ENCODE data around the gene OR2W3.
A peak's percentile ranks its signal among the peaks of the same experiment; 100 is the strongest.
"Not testable (repeated sequence)": the region's sequence is repeated elsewhere in the genome, so short reads cannot be mapped to it uniquely, and the experiment has no call there.

Gene OR2W3

GRCh38 chr1:247933989-247934388, 38.6 kb downstream of the OR2W3 start:
- H3K4me3 ChIP-seq (IDR thresholded peaks at IDR 0.05; ENCODE audit: insufficient read depth, low read depth, low read length): no peak overlapping the region
- H3K27me3 ChIP-seq (ENCODE audit: insufficient read depth, low read depth): no peaks in the 10 kb centered on the region
- no peak overlapping the region for H3K9ac ChIP-seq
- TF ChIP-seq CTCF (conservative IDR thresholded peaks at IDR 0.05; ENCODE audit: low read depth, low read length): no peak
- H3K27ac ChIP-seq: no peak overlapping the region
- no peaks in the 10 kb centered on the region for H4K20me1 ChIP-seq (ENCODE audit: insufficient read depth)
- no peaks in the 10 kb centered on the region for H3K79me2 ChIP-seq (ENCODE audit: insufficient read depth, low read depth)
- H3K36me3 ChIP-seq (ENCODE audit: insufficient read depth): no peaks in the 10 kb centered on the region
- H3K4me2 ChIP-seq: no peak overlapping the region
- H2AFZ ChIP-seq (ENCODE audit: low read depth): no peak overlapping the region
- no peaks in the 10 kb centered on the region for H3K4me1 ChIP-seq (ENCODE audit: low read depth, poor library complexity, severe bottlenecking)

GRCh38 chr1:247935781-247936180, 40.4 kb downstream of the OR2W3 start:
- H3K4me2 ChIP-seq: no peak overlapping the region
- no peak overlapping the region for H3K9ac ChIP-seq
- no peak for TF ChIP-seq CTCF (conservative IDR thresholded peaks at IDR 0.05; ENCODE audit: low read depth, low read length)
- H3K4me3 ChIP-seq (IDR thresholded peaks at IDR 0.05; ENCODE audit: insufficient read depth, low read depth, low read length): no peak overlapping the region
- H3K27me3 ChIP-seq (ENCODE audit: insufficient read depth, low read depth): no peaks in the 10 kb centered on the region
- no peak overlapping the region for H3K27ac ChIP-seq
- H3K79me2 ChIP-seq (ENCODE audit: insufficient read depth, low read depth): no peaks in the 10 kb centered on the region
- no peaks in the 10 kb centered on the region for H3K36me3 ChIP-seq (ENCODE audit: insufficient read depth)
- H2AFZ ChIP-seq (ENCODE audit: low read depth): no peak overlapping the region
- no peaks in the 10 kb centered on the region for H4K20me1 ChIP-seq (ENCODE audit: insufficient read depth)
- H3K4me1 ChIP-seq (ENCODE audit: low read depth, poor library complexity, severe bottlenecking): no peaks in the 10 kb centered on the region

GRCh38 chr1:247936415-247936814, 41.0 kb downstream of the OR2W3 start:
- no peaks in the 10 kb centered on the region for H3K4me1 ChIP-seq (ENCODE audit: low read depth, poor library complexity, severe bottlenecking)
- H3K27ac ChIP-seq: no peak overlapping the region
- H3K36me3 ChIP-seq (ENCODE audit: insufficient read depth): no peaks in the 10 kb centered on the region
- no peaks in the 10 kb centered on the region for H3K79me2 ChIP-seq (ENCODE audit: insufficient read depth, low read depth)
- no peak overlapping the region for H3K4me3 ChIP-seq (IDR thresholded peaks at IDR 0.05; ENCODE audit: insufficient read depth, low read depth, low read length)
- no peak overlapping the region for H3K9ac ChIP-seq
- no peak overlapping the region for H3K4me2 ChIP-seq
- H2AFZ ChIP-seq (ENCODE audit: low read depth): no peak overlapping the region
- TF ChIP-seq CTCF (conservative IDR thresholded peaks at IDR 0.05; ENCODE audit: low read depth, low read length): no peak
- H4K20me1 ChIP-seq (ENCODE audit: insufficient read depth): no peaks in the 10 kb centered on the region
- H3K27me3 ChIP-seq (ENCODE audit: insufficient read depth, low read depth): no peaks in the 10 kb centered on the region

- H4K20me1 ChIP-seq (ENCODE audit: insufficient read depth); H3K4me2 ChIP-seq; H3K27ac ChIP-seq; H3K4me1 ChIP-seq (ENCODE audit: low read depth, poor library complexity, severe bottlenecking); H3K9ac ChIP-seq; H3K27me3 ChIP-seq (ENCODE audit: insufficient read depth, low read depth); H3K79me2 ChIP-seq (ENCODE audit: insufficient read depth, low read depth); H3K36me3 ChIP-seq (ENCODE audit: insufficient read depth); H3K4me3 ChIP-seq (IDR thresholded peaks at IDR 0.05; ENCODE audit: insufficient read depth, low read depth, low read length): not testable (repeated sequence)
- H2AFZ ChIP-seq (ENCODE audit: low read depth): peak overlapping the region; percentile 30; the same call in 1 of the 2 replicates
- peak; percentile 75 for TF ChIP-seq CTCF (conservative IDR thresholded peaks at IDR 0.05; ENCODE audit: low read depth, low read length)
Observed at GRCh38 chr1:247936965-247937734, 41.8 kb downstream of the OR2W3 start.

Data from KMS-11 (cell line).